GM18502 (cell line): ENCODE data around the gene ZCWPW2.

Experiments used
- ATAC-seq: cut with Tn5 transposase; IDR thresholded peaks from one replicate; pipeline ENCODE4 v1.9.1; 2021; ENCODE audit warnings: mild to moderate bottlenecking; ENCODE audit not compliant: unreplicated experiment, poor library complexity

Gene ZCWPW2

GRCh38 chr3:28569357-28569756 is 220.8 kb downstream of the ZCWPW2 start:
- no peak for ATAC-seq

- ATAC-seq: no peak
Observed at GRCh38 chr3:28574036-28574435, 225.5 kb downstream of the ZCWPW2 start.

GRCh38 chr3:28575100-28575745 is 226.7 kb downstream of the ZCWPW2 start:
- no peak for ATAC-seq
